GM19023 (cell line): ENCODE data around the gene ZNF664.
"Not testable (repeated sequence)": the region's sequence is repeated elsewhere in the genome, so short reads cannot be mapped to it uniquely, and the experiment has no call there.

Source experiments
- ATAC-seq: cut with Tn5 transposase; IDR thresholded peaks from one replicate; pipeline ENCODE4 v1.9.1; 2021; ENCODE audit warnings: mild to moderate bottlenecking, moderate library complexity; ENCODE audit not compliant: unreplicated experiment

The ZNF664 gene

DNA sequence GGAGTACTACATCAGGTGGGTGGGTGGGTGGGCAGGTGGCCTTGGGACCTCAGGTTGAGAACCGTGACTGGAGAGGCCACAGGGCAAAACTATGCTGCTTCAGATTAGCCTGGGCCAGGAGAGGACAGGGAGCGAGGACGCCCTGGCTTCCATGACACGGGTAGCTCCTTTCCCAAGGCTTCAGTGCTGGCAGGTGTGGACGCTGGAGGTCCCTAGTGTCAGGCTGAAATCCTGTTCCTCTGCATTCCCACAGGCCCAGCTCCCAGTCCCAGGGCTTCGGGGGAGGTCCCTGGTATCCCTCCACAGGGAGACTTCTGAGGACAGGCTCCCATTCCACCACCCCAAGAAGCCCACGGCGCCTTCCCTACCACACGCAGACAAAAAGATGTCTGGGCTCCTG lies 32.0 kb upstream of the ZNF664 start:
- no peak for ATAC-seq

DNA sequence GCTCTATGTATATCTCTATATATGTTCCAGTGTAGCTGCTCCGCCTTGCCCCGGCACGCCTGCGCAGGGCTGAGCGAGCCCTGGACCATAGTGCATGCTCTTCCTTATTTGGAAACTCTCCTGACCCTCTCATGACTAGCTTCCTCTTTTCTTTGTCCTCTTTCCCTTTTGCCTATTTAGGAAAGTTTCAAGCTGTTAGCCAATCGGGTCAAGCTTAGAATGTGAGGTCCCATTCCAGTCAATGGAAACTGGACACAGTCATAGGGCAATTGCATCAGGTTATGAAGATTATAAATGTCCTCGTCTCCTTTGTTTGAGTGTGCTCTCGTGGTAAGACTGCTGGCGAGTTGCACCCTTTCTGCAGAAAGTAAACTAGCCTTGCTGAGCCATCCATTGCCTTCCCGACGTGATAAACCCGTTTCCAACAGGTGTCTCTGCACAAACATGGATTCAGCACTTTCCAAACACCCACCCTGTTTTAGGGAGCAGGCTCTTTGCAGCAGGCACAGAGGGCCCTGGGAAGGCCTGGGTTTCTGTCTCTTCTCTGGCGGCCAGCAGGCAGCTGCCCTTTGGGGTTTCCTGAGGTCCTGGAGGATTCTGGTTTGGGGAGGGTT lies 31.3 kb upstream of the ZNF664 start:
- no peak for ATAC-seq

DNA sequence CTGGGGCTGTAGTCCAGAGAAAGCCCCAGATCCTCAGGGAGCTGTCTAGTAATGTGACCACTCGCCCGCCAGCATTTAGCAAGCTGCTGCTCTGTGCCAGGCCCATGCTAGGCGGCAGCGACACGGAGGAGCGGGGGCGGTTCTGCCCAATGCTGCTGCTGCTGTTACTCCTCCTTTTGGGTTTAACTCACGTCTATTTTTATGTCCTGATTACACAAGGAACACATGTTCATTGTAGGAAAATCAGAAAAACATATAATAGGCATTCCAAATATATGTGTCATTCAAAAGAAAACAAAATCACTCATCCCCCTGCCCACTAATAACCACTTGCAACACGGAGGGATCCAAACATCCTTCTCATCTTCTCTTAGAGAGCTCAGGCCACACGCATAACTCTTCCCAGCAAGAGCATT lies 30.8 kb upstream of the ZNF664 start:
- no peak for ATAC-seq

DNA sequence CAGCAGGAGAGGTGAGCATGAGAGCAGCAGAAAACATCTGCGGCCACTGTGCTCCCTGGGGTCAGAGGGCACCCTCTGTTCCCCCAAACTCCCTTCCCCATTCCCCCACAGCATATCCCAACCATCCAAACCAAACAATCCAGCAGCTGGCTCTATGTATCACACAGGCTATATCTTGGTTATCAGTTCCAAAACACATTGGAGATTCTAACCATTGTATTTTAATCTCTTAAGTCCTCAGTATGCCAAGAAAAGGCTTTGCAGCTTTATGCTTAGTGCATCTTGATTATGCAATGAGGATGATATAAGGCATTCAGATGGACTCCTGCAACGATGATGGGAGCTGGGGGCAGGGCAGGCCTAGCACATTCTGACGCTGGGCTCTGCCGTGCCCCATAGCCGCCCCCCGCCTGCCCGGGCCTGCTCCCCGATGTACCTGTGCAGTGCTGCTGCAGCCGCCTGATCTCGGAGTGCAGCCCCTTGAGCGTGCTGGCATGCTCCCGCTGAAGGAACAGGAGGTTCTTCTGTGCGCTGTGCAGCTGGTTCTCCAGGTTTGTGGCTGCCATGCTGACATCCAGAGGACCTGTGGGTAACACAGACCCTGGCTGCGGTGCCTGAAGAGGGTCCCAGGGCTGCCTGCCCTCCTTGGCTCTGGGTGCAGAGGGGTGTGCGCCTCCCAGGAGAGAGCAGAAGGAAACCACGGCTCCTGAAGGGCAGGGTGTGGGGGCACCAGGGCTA lies 29.9 kb upstream of the ZNF664 start:
- ATAC-seq, result no peak

DNA sequence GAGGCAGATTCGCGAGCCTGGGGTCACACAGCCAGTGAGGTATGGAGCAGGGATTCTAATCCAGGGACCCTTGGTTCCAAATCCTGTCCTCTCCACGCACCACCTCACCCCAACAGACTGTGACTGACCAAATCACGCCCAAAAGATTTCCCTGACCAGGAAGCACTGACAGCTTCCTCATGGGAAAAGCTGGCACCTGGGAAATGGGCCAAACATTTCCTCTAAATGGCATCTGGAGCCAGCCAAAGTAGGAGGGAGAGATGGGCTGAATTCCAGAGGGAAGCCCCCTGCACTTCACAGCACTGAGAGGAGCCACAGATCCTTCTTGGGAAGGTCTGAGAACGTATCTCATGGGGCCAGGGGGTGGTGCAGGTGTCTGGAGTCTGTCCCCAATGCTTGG lies 29.2 kb upstream of the ZNF664 start:
- ATAC-seq, result no peak

DNA sequence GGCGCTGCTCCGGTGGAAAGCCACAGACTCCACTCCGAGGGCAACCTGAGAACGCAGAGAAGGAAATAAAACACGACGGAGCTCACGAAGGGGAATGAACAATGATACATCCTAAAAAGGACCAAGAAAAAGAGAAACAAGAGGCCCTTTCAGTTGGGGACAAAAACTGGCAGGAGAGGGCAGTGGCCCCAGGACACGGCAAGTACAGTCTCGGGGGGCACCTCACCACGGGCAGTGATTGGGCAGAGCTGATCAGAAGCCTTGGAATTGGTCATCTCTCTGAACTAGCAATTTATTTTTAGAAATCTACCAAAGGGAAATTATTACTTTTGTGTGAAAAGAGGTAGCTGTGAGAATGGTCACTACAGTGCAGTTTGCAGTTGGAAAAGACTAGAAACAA lies 28.3 kb upstream of the ZNF664 start:
- ATAC-seq, result no peak

DNA sequence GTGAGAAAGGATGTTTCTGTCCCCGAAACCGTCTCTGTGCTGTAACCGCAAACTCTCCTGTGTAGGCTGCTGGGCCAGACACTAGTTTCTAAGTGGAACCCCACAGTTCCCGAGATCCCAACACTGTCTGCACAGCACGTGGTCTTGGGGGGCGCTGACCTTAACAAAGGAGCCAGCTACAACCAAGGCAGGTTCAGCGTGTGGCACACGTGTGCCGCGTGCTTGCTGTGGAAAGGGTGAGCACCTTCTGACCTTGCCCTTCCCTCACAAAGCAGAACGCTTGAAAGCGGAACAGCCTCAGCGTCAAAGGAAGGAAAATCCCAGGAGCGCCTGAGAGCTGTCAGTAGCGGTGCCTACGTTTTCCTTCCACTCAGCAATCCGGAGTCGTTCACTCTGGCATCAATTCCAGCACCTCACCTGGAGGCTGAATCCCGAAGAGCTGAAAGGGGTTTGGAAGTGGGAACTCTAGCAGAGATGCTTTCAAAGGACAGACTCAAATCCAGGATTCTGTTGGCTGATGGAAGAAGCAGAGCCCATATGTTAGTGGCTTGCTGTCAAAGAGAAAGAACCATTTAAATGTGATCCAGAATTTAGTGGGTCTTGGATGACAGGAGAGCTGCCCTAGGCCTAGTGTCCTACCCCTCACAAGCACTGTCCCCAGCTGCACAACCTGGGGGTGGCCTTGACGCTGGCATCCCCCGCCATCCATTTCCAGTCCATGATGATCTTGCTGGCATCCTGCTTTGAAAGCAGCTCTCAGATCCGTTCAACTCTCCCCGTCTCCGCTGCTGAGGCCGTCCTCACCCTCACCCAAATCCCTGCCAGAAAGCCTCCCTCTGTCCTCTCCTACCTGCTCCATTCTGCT lies 27.5 kb upstream of the ZNF664 start:
- no peak for ATAC-seq

DNA sequence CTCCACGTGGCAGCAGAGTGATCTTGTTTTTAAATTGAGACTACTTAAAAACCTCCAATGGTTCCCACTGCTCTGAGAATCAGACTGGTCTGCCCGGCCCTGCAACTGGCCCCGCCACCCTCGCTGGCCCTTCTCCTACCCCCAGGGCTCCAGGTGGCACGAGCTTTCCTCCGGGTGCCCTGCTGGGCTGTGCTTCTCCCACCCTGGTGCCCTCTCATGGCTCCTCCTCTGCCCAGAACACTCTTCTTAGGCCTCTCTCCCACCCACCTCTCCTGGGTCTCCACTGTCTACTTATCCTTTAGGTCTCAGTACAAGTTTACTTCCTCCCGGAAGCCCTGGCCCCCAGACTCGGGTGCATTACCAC lies 26.9 kb upstream of the ZNF664 start:
- no peak for ATAC-seq

DNA sequence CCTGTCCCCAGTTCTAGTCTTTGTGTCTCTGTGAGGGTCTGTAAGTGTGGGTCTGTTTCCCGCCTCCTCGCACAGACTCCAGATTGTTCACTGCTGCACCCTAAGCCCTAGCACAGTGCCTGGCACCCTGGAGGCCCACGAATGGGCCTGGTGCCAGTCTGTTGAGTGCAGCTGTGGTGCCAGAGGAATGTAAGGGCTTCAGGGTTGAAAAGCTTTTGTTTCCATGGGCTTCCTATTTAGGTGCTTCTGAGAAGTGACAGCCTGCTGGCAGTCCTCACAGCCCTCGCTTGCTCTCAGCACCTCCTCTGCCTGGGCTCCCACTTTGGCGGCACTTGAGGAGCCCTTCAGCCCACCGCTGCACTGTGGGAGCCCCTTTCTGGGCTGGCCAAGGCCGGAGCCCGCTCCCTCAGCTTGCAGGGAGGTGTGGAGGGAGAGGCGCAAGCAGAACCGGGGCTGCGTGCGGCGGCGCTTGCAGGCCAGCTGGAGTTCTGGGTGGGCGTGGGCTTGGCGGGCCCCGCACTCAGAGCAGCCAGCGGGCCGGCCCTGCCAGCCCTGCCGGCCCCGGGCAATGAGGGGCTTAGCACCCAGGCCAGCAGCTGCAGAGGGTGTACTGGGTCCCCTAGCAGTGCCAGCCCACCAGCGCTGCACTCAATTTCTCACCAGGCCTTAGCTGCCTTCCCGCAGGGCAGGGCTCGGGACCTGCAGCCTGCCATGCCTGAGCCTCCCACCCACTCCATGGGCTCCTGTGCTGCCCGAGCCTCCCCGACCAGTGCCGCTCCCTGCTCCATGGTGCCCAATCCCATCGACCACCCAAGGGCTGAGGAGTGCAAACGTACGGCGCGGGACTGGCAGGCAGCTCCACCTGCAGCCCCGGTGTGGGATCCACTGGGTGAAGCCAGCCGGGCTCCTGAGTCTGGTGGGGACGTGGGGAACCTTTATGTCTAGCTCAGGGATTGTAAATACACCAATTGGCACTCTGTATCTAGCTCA lies 26.2 kb upstream of the ZNF664 start:
- not testable (repeated sequence) for ATAC-seq

DNA sequence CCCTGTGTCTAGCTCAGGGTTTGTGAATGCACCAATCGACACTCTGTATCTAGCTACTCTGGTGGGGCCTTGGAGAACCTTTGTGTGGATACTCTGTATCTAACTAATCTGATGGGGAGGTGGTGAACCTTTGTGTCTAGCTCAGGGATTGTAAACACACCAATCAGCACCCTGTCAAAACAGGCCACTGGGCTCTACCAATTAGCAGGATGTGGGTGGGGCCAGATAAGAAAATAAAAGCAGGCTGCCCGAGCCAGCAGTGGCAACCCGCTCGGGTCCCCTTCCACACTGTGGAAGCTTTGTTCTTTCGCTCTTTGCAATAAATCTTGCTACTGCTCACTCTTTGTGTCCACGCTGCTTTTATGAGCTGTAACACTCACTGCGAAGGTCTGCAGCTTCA lies 25.5 kb upstream of the ZNF664 start:
- ATAC-seq, result not testable (repeated sequence)

DNA sequence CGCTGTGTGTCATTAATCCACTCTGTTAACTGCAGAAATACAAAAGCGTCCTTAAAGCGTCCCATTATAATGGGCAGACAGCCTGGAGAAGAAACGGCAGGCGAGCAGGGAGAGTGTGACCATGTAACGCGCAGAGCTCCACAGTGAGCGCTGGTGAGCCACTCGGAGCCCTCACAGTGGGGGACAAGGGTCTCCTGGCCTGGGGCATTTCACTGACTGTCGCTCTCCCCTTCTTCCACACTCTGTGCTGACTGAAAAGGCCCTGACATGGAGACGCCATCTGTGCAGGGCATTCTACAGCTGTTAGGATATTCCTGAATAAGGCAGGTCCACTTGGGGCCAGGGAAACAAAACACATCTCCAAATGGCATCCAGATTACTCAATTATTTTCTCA lies 24.6 kb upstream of the ZNF664 start:
- no peak for ATAC-seq

DNA sequence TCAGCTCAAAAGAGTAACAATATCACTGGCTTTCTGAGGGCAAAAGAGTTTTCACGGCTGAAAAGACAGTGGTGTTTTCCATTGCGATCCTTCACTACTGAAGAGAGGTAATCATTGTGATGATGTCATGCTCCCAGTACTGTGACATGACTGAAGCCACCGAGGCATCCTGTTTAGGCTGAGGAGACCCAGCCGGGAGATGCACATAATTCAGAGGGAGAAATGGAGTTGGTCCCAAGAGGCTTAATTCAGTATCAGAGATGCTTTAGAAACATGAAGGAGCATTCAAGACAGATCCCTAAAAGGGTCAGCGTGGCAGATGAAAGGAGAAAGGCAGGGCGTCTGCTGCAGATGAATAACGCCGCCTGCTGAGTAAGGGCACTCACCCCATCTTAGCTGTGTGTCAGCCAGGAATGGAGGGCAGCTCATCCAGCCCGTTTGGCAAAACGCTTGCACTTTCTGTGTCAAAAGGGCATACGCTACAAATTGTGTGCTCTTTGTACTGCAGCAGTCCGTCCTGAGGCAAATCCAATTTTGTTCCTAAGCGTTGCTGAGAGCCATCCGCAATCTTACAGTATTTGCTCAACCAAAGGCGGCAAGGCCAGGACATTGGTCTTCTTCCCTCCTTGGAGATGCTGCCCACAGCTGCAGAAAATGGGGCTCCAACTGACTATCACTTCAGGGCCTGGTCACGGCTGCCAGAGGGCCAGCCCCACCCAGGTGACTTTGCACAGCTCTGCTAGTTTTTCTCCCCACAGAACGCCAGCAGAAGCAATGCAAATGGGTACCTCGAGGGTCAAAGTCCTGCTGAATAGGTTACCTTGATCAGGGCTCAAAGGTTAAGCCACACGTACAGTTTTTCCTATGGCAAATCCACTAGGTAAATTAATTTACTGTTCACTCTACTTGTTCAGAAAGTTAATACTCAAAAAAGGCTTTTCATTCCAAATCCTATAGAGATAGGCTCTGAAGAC lies 23.9 kb upstream of the ZNF664 start:
- ATAC-seq, result no peak

DNA sequence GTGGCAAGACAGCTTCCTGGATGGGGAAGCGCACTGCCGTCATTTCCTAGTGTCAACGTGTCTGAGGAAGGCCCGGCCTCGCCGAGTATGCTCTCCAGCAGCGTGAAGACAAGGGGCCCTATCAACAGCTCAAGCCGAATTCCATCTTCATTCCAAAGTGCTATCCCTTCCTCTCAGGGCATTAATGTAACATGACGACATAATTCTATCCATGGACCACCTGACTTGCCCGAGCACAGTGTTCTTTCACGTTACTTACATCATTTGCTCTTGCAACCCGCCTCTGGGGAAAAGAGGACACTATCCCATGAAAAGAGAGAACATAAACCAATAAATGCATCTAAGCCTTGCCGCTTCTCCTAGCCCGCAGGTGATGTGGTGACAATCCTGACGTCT lies 23.2 kb upstream of the ZNF664 start:
- ATAC-seq, result no peak

DNA sequence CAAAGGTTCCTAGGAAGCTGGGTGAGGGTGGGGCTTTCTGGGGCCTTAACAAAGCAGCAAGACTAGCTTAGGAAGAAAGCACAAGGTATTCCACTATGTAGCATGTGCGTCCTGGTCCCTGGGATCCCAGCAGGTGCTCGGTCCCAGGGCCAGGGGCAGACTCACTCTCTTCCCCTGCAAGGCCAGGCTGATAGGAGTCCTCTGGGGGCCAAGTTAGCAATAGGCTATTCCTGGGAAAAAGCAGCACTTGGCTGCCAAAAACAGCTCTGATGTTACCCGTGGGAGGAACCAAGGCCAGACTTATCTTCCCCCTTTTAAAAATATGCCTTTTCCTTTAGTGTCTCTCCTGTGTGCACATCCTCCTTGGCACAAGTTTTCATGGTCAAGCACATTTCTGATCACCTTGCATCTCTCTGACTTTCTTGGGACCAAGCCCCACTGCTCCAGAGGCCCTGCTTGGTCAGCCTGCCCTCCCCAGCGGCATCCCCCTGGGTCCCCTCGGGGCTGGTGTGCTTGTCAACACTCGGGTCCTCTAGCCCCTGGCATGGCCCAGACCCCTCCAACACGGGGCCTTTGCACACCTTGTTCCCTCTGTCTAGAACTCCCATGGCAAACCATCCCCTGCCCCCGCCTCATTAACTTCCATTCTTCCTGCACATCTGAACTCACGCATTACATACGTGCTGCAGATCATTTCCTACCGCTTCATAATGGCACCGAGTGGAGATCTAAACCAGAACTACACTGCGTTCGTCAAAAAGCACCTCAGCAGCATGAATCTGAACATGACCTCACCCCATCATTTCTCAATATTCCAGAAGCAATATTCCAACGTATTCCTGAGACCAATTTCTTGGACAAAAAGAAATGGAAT lies 22.3 kb upstream of the ZNF664 start:
- ATAC-seq, result no peak

DNA sequence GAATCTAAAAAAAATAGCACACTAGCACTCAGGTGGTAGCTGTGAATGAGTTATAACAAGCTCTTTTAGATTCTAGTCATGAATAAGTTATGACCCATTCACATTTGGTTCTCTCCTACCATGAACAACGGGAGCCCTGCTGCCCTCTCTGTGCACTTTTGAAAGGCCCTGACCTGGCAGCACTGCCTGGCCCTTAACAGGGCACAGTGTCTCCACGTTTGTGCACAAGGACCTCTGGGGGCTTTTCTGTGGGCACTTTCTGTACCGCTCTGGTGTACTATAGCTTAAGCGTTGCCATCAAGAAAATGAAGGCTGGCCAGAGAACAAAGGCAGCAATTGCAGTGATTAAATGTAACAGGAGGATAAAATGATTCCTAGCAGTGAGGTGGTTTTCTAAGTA lies 21.5 kb upstream of the ZNF664 start:
- ATAC-seq, result no peak

DNA sequence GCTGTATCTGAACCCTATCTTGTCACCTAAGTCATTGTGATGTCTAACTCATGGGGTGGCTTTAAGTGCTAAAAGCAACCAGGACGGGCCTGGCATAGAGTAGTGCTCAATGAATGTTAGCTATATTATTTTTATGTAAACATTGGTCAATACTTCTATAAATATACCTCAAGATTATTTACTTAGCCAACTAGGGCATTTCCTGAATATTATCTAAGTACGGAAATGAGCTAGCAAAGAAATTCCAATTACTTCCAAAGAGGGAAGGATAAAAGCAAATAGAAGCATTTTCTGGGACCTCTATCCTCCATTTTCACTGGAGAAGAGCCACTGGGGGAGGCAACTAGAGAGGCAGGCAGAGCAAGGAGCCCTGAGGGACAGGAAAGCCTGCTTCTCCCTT lies 21.0 kb upstream of the ZNF664 start:
- no peak for ATAC-seq

DNA sequence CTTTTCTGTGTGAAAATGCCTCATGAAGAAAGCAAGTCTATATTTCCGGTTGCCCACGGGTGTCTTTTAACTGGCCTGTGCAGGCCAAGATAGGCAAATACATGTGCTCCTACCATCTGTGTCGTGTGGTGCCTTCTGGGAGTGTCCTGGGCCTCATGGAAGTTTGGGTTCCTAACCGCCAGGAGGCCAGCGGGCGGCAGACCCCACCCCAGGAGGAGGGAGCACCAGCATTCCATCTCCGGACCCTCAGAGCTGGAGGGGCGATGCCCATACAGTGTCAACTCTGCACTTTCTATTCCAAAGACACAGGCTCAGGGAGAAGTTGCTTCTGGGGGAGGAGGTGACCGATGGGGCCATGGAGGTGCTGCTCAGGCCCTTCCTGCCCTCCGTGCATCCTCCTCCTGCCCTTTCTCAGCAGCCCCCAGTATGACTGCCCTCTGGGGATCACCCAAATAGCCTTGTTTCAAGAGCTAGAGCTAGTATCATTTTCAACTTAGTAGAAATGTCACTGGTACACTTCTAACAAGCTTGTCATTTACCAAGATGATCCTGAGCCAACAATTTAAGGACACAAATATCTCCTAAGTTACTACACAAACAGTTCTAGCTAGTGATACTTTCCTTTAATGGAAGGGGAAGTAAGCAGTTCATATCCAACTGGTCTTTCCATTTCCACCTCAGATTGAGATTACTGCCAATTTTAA lies 18.2 kb upstream of the ZNF664 start:
- no peak for ATAC-seq

DNA sequence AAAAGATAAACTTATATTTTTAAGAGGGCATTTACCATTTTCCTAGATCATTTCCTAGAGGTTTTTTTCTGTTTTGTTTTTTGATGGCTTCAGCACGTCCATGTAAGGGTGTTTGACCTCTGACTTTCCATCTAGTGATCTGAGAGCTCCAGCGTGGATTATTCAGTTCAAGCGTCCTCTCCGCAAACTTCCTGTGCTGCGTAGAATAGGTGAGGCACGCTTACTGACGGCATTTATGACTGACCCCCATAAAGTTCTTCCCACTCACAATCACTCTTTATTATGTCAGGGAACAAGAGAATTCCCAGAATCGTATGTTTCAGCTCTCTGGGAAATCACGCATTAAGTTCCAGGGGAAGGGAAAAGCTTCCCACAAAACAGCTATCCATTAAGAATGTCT lies 16.8 kb upstream of the ZNF664 start:
- no peak for ATAC-seq
